Calu3 (cell line): Measurements from ENCODE around the gene EGF. TPM values are rescaled to one million over a fixed set of nuclear protein-coding genes. Genes with fewer than 3 reads are reported as not detected.

Experiments used
- BruUV-seq: library from RNA; stranded (reverse); fragments of 400-500 nt; replicated peaks from 2 replicates; lab custom pipeline; 2021; lab: Mats Ljungman, UMichigan
- CTCF ChIA-PET: fragments of 300-600 bp; sonication (Branson Sonifier 250); formaldehyde crosslinking; loops from one replicate; lab custom pipeline; 2022; ENCODE audit warnings: antibody characterized with exemption; lab: Charles Lee
- DNase-seq: peaks from one replicate; pipeline ENCODE4 v3.0.0; 2022
- H3K27ac Mint-ChIP-seq: one replicate; pipeline ENCODE4 v1.8.0; 2022; ENCODE audit warnings: mixed read lengths; ENCODE audit not compliant: unreplicated experiment
- H3K27me3 Mint-ChIP-seq: one replicate; pipeline ENCODE4 v1.8.0; 2022; ENCODE audit warnings: mixed read lengths; ENCODE audit not compliant: unreplicated experiment
- H3K36me3 Mint-ChIP-seq: one replicate; pipeline ENCODE4 v1.8.0; 2022; ENCODE audit warnings: mild to moderate bottlenecking, moderate library complexity, mixed read lengths; ENCODE audit not compliant: insufficient read depth, unreplicated experiment
- H3K4me1 Mint-ChIP-seq: one replicate; pipeline ENCODE4 v1.8.0; 2022; ENCODE audit warnings: mild to moderate bottlenecking, low read depth, mixed read lengths; ENCODE audit not compliant: unreplicated experiment
- H3K4me3 Mint-ChIP-seq: one replicate; pipeline ENCODE4 v1.8.0; 2022; ENCODE audit warnings: mild to moderate bottlenecking, low read depth, moderate library complexity, mixed read lengths; ENCODE audit not compliant: unreplicated experiment
- H3K9me3 Mint-ChIP-seq: one replicate; pipeline ENCODE4 v1.8.0; 2022; ENCODE audit warnings: low read depth, mixed read lengths; ENCODE audit not compliant: unreplicated experiment
- intact Hi-C: fragments of 100-400 bp; cut with micrococcal nuclease; formaldehyde crosslinking; loops from one replicate; pipeline ENCODE4 v1.10.0; 2022; ENCODE audit not compliant: unreplicated experiment
- total RNA-seq: library from RNA; stranded (reverse); gene quantifications from 2 replicates; pipeline ENCODE4 v1.2.3, GENCODE V29; 2022
- TF ChIP-seq, protein P1 (sequence below): fragments of 200-600 bp; IDR thresholded peaks from one replicate; pipeline ENCODE4 v1.8.0; 2022; ENCODE audit warnings: antibody characterized with exemption; ENCODE audit not compliant: unreplicated experiment

EGF gene
- total RNA-seq, 1 experiment from 2014 or later = 1.4 TPM

DNA sequence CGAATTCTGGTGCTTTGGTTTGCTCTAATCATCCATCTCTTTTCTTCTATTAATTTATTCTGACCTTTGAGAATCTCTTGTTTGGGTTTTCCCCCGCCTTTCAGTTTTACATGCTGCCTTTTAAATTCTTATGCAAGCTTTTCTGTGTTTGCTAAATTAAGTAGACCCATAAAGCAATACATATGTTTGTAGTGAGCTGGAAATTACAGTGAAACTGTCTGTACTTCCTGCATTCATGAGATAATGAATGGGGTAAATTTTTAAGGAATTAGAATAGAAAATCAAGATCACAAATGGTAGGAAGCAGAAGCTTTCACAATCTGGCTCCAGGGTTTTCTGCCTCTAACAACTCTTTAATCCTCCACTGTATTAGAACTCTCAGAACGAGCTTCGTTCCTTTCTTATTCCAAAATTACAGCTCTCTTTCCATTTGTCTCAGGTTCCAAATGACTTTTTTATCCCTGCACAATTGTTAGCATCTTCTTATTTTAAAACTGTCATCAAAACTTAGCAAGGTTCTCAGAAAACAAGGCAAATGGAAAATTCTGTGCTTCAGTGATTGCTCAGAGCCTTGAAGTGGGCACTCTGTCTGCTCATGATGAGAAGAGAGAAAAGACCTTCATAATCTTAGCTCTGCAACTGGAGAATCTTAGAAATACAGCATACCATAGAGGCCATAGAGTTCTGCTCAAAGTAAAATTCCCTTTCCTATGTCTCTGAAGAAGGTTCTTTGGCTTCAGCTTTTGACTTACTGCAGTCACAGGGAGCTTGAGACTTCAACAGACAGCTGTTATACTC, 108.2 kb downstream of the EGF start:
- H3K4me3 Mint-ChIP-seq = no peak overlapping the region
- no peaks in the 10 kb centered on the region for H3K27me3 Mint-ChIP-seq
- TF ChIP-seq, protein P1, sequence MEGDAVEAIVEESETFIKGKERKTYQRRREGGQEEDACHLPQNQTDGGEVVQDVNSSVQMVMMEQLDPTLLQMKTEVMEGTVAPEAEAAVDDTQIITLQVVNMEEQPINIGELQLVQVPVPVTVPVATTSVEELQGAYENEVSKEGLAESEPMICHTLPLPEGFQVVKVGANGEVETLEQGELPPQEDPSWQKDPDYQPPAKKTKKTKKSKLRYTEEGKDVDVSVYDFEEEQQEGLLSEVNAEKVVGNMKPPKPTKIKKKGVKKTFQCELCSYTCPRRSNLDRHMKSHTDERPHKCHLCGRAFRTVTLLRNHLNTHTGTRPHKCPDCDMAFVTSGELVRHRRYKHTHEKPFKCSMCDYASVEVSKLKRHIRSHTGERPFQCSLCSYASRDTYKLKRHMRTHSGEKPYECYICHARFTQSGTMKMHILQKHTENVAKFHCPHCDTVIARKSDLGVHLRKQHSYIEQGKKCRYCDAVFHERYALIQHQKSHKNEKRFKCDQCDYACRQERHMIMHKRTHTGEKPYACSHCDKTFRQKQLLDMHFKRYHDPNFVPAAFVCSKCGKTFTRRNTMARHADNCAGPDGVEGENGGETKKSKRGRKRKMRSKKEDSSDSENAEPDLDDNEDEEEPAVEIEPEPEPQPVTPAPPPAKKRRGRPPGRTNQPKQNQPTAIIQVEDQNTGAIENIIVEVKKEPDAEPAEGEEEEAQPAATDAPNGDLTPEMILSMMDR = no peak
- BruUV-seq = no TSS peak
- H3K9me3 Mint-ChIP-seq = no peaks in the 10 kb centered on the region
- H3K27ac Mint-ChIP-seq = no peak overlapping the region
- intact Hi-C loops = no loop called here
- H3K4me1 Mint-ChIP-seq = no peaks in the 10 kb centered on the region
- H3K36me3 Mint-ChIP-seq = no peaks in the 10 kb centered on the region
- no peak for DNase-seq
- CTCF ChIA-PET = interaction anchor here (1.6 kb wide), 1 partner anchor 11 kb away, joined by 3 read pairs; no protein-coding TSS in a partner anchor

DNA sequence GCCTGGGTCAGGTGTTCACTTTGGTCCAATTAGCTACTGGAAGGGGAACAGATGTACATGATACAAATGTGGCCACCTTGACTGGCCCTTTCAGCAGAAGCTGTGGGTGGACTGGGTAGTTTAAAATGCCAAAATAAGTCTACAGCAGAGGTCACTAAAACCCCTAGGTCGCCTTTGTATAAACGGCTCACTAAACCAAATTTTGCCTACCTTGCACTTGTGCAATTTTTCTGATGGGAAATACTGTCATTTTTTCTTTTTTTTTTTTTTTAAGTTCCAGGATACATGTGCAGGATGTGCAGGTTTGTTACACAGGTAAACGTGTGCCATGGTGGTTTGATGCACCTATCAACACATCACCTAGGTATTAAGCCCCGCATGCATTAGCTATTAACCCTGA, 109.8 kb downstream of the EGF start:
- H3K4me3 Mint-ChIP-seq = no peak overlapping the region
- no peaks in the 10 kb centered on the region for H3K4me1 Mint-ChIP-seq
- no peak overlapping the region for H3K27ac Mint-ChIP-seq
- CTCF ChIA-PET = no interaction called here
- DNase-seq = no peak
- no TSS peak for BruUV-seq
- intact Hi-C loops = no loop called here
- no peaks in the 10 kb centered on the region for H3K27me3 Mint-ChIP-seq
- TF ChIP-seq, protein P1 = no peak
- H3K9me3 Mint-ChIP-seq = no peaks in the 10 kb centered on the region
- H3K36me3 Mint-ChIP-seq = no peaks in the 10 kb centered on the region

DNA sequence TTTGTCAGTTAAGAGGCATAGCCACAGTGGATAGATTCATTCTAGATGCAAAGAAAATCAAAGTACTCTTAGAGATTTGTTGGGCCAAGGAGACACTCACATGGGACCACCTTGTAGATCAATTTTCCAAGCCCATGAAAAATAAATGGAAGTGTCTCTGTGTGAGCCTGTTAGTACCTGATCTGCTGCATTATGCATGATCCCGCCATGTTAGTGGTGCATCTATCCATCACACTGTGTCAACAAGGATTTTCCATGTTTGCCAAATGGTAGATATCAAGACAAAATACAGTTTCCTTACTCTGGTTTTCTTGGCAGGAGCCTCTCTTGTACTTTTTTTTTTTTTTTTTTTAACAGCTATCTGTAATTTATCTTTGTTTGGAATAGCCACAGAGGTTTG, 112.4 kb downstream of the EGF start:
- H3K9me3 Mint-ChIP-seq = no peaks in the 10 kb centered on the region
- DNase-seq = no peak
- H3K4me3 Mint-ChIP-seq = no peak overlapping the region
- intact Hi-C loops = no loop called here
- H3K27me3 Mint-ChIP-seq = no peaks in the 10 kb centered on the region
- CTCF ChIA-PET = interaction anchor here (0.5 kb wide), 1 partner anchor 189 kb away, joined by 3 read pairs; no protein-coding TSS in a partner anchor
- H3K36me3 Mint-ChIP-seq = no peaks in the 10 kb centered on the region
- H3K4me1 Mint-ChIP-seq = no peaks in the 10 kb centered on the region
- no peak overlapping the region for H3K27ac Mint-ChIP-seq
- no TSS peak for BruUV-seq
- TF ChIP-seq, protein P1 = no peak

DNA sequence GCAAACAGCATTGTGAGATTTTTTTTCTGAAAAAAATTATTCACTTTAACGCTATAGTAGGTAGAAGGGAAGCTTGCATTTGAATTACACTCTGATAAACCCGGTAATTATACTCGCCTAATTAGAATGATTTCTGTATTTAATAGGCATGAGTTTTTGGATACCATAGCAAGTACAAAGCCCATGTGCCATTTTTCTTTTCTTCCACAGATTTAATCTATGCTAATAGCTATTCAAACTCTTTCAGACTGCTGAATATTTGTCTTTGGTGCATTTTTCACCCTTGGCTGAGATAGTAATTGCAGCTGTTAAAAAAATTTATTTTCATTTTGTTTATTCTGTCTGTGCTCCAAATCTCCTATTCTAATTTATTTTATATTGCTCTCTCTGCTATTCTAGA, 113.0 kb downstream of the EGF start:
- intact Hi-C loops = no loop called here
- no peaks in the 10 kb centered on the region for H3K36me3 Mint-ChIP-seq
- no peaks in the 10 kb centered on the region for H3K9me3 Mint-ChIP-seq
- no peaks in the 10 kb centered on the region for H3K4me1 Mint-ChIP-seq
- no TSS peak for BruUV-seq
- H3K4me3 Mint-ChIP-seq = no peak overlapping the region
- no peaks in the 10 kb centered on the region for H3K27me3 Mint-ChIP-seq
- no peak overlapping the region for H3K27ac Mint-ChIP-seq
- DNase-seq = no peak
- TF ChIP-seq, protein P1 = no peak
- CTCF ChIA-PET = interaction anchor here (0.5 kb wide), 1 partner anchor 189 kb away, joined by 3 read pairs; no protein-coding TSS in a partner anchor
